SK-N-SH (cell line): Measurements from ENCODE around the gene SEC14L6. TPM values are rescaled to one million over a fixed set of nuclear protein-coding genes. Genes with fewer than 3 reads are reported as not detected.

ENCODE experiments used
- CTCF ChIA-PET: fragments of 300-600, 350-600 bp; formaldehyde crosslinking; extraction: SDS; loops from one replicate; lab custom pipeline; 2021; lab: Yijun Ruan, JAX
- POLR2A ChIA-PET: fragments of 350-600 bp; sonication (Branson Sonifier 250); formaldehyde crosslinking; extraction: SDS; loops from one replicate; lab custom pipeline; 2020; ENCODE audit warnings: antibody characterized with exemption, inconsistent platforms; lab: Yijun Ruan, JAX
- DNase-seq: peaks from one replicate; pipeline ENCODE4 v3.0.0; 2012
- H2AFZ ChIP-seq: fragments of 200-600 bp; sonication (generic); 2 replicates; pipeline ENCODE4 v1.8.1; 2016; ENCODE audit warnings: antibody characterized with exemption, mild to moderate bottlenecking, low read depth
- H3F3A ChIP-seq: fragments of 200-600 bp; sonication (generic); replicated peaks from 2 replicates; pipeline ENCODE3; 2016; ENCODE audit warnings: antibody characterized with exemption, mild to moderate bottlenecking; ENCODE audit not compliant: insufficient read depth
- H3K27ac ChIP-seq, 2 experiments: fragments of 200-500 bp in 1 of 2; fragments of 200-600 bp in 1 of 2; sonication (Bioruptor generic) in 1 of 2; sonication (generic), shearing (Covaris generic) in 1 of 2; 2 replicates each; pipeline versions ENCODE4 v1.5.1 to v1.6.1; 2014 to 2016; ENCODE audit warnings: low read depth in 2 of 2, inconsistent platforms in 1 of 2, low read length in 1 of 2, mild to moderate bottlenecking in 1 of 2, mixed read lengths in 1 of 2
- H3K27me3 ChIP-seq: fragments of 200-600 bp; sonication (generic), shearing (Covaris generic); 2 replicates; pipeline ENCODE4 v1.6.1; 2016; ENCODE audit warnings: mixed run types; ENCODE audit not compliant: insufficient read depth
- H3K36me3 ChIP-seq, 2 experiments: fragments of 200-500 bp in 1 of 2; fragments of 200-600 bp in 1 of 2; sonication (Bioruptor generic) in 1 of 2; sonication (generic) in 1 of 2; replicated peaks in 1 of 2; 2 replicates each; pipeline versions ENCODE3 to v1.5.1; 2014 to 2016; ENCODE audit warnings: low read length in 1 of 2, mild to moderate bottlenecking in 1 of 2; ENCODE audit not compliant: insufficient read depth in 2 of 2, control insufficient read depth in 1 of 2
- H3K4me1 ChIP-seq, 2 experiments: fragments of 200-500 bp in 1 of 2; fragments of 200-600 bp in 1 of 2; sonication (Bioruptor generic) in 1 of 2; sonication (generic), shearing (Covaris generic) in 1 of 2; 2 replicates each; pipeline versions ENCODE4 v1.5.1 to v1.6.1; 2014 to 2016; ENCODE audit warnings: low read depth in 1 of 2, low read length in 1 of 2, mixed run types in 1 of 2; ENCODE audit not compliant: insufficient read depth in 2 of 2, control insufficient read depth in 1 of 2
- H3K4me2 ChIP-seq: fragments of 200-600 bp; sonication (generic), shearing (Covaris generic); 2 replicates; pipeline ENCODE4 v1.6.1; 2017; ENCODE audit warnings: mixed run types
- H3K4me3 ChIP-seq, 2 experiments: fragments of 200-500 bp in 1 of 2; fragments of 200-600 bp in 1 of 2; sonication (Bioruptor generic) in 1 of 2; sonication (generic), shearing (Covaris generic) in 1 of 2; 2 replicates each; pipeline versions ENCODE4 v1.5.1 to v1.8.1; 2014 to 2016; ENCODE audit warnings: low read depth in 2 of 2, inconsistent platforms in 1 of 2, low read length in 1 of 2, mild to moderate bottlenecking in 1 of 2, mixed read lengths in 1 of 2, moderate library complexity in 1 of 2
- H3K79me2 ChIP-seq: fragments of 200-600 bp; sonication (generic); 2 replicates; pipeline ENCODE4 v1.8.1; 2017; ENCODE audit warnings: mild to moderate bottlenecking; ENCODE audit not compliant: insufficient read depth
- H3K9ac ChIP-seq: fragments of 200-600 bp; sonication (generic); 2 replicates; pipeline ENCODE4 v1.6.1; 2017; ENCODE audit warnings: mixed run types
- H3K9me2 ChIP-seq: fragments of 200-600 bp; sonication (generic); 2 replicates; pipeline ENCODE4 v1.6.1; 2017; ENCODE audit warnings: mixed run types
- H3K9me3 ChIP-seq: fragments of 200-600 bp; sonication (generic); 2 replicates; pipeline ENCODE4 v1.6.1; 2017; ENCODE audit warnings: mixed run types, mild to moderate bottlenecking, moderate library complexity
- H4K20me1 ChIP-seq: fragments of 200-600 bp; sonication (generic); 2 replicates; pipeline ENCODE4 v1.6.1; 2017; ENCODE audit warnings: mild to moderate bottlenecking, mixed run types; ENCODE audit not compliant: insufficient read depth
- CHD2 ChIP-seq: fragments of 150-350 bp; IDR thresholded peaks from 2 replicates; pipeline ENCODE4 v1.6.1; 2018; ENCODE audit warnings: low read length; ENCODE audit not compliant: partially characterized antibody
- WGBS: methylation state at CpG from one replicate; pipeline ENCODE4 v1.1.6; 2017; ENCODE audit warnings: low lambda C conversion rate; 5-methylcytosine and 5-hydroxymethylcytosine counted together
- polyA plus RNA-seq, 3 experiments: library from polyadenylated mRNA; depleted of rRNA; stranded (reverse); fragments of >200 nt; gene quantifications; 2 replicates each; pipeline ENCODE4 v1.2.3, GENCODE V29; 2012

SEC14L6 gene
- polyA plus RNA-seq, 1 of the 3 experiments (the other 2 are of a cell fraction), result not detected

DNA sequence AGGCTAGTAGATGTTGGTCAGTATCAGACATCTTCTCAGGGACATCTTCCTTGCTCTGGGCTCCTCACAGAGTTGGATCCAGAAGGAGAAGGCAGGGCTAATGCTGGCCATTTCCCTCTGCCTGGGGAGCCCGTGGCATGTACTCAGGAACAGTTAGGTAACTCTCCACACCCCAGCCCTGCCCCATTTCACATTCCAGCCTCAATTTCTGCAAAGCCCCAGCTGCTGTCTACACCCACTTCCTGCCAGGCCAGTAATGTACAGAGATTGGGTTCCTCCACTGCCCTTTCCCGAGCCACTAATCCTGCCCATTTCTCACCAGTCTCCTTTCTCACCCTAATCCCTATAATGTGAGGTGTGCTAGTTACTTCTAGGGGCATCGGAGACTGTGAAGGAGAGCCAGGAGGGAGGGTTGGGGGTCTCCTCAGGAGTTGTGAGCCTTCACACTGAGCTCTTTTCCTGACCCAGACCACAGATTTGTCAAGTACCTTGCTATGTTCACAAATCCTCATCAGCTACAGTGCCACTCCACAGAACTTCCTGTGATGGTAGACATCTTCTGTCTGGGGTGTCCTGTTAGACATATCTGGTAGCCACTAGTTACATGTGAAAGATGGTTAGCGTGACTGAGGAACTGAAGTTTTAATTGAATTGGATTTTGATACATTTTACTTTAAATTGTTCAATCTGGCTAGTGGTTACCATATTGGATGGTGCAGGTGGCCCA, 73.4 kb downstream of the SEC14L6 start:
- ChIA-PET POLR2A (no interaction called here), CTCF (interaction anchor here (1.2 to 5.4 kb wide), 2 partner anchors 12 to 185 kb away, joined by 3 to 28 read pairs; no protein-coding TSS in a partner anchor)
- Histone ChIP-seq H3K9me2 (no peaks in the 10 kb centered on the region), H3K27me3 (peaks cover 40% of the 10 kb centered on the region; the same call in 1 of the 2 replicates), H2AFZ (no peak overlapping the region), H3F3A (no peaks in the 10 kb centered on the region), H3K27ac (no peak overlapping the region), H3K79me2 (no peaks in the 10 kb centered on the region), H3K9ac (no peak overlapping the region), H3K9me3 (no peaks in the 10 kb centered on the region), H3K36me3 (no peaks in the 10 kb centered on the region), H3K4me2 (no peak overlapping the region), H3K4me1 (no peaks in the 10 kb centered on the region), H3K4me3 (no peak overlapping the region), H4K20me1 (no peaks in the 10 kb centered on the region)
- no peak for TF ChIP-seq CHD2
- 31% methylated on average over 3 of the region's 4 CpGs for WGBS
- DNase-seq, result no peak

Other genes starting within 250 kb of the SEC14L6 start
- 15.3 and 16.5 TPM in 2 replicates for gene TBC1D10A, start 219.8 kb downstream of the SEC14L6 start, polyA plus RNA-seq (2012; rRNA removed)
- 37.5 and 75.2 TPM in 2 replicates for gene SF3A1, start 189.8 kb downstream of the SEC14L6 start, polyA plus RNA-seq (2012; rRNA removed)
- gene CCDC157, start 189.7 kb downstream of the SEC14L6 start, polyA plus RNA-seq (2012; rRNA removed), result 5.8 and 7.9 TPM in 2 replicates
- 28.6 and 37.2 TPM in 2 replicates for gene RNF215, start 159.3 kb downstream of the SEC14L6 start, polyA plus RNA-seq (2012; rRNA removed)
- 14.0 and 16.1 TPM in 2 replicates for gene SEC14L2, start 149.7 kb downstream of the SEC14L6 start, polyA plus RNA-seq (2012; rRNA removed)
- 11.9 and 18.9 TPM in 2 replicates for gene MTFP1, start 121.0 kb downstream of the SEC14L6 start, polyA plus RNA-seq (2012; rRNA removed)
- gene SEC14L3, start 74.7 kb downstream of the SEC14L6 start, polyA plus RNA-seq (2012; rRNA removed), result not detected in 2 replicates
- not detected in 2 replicates for gene SEC14L4, start 41.0 kb downstream of the SEC14L6 start, polyA plus RNA-seq (2012; rRNA removed)
- 0.08 TPM in 1 of 2 replicates, not detected in the other for gene GAL3ST1, start 27.9 kb upstream of the SEC14L6 start, polyA plus RNA-seq (2012; rRNA removed)
- gene PES1, start 45.2 kb upstream of the SEC14L6 start, polyA plus RNA-seq (2012; rRNA removed), result 109 and 119 TPM in 2 replicates
- gene TCN2, start 60.4 kb upstream of the SEC14L6 start, polyA plus RNA-seq (2012; rRNA removed), result 4.1 and 4.5 TPM in 2 replicates
- 2.8 and 2.9 TPM in 2 replicates for gene SLC35E4, start 89.0 kb upstream of the SEC14L6 start, polyA plus RNA-seq (2012; rRNA removed)
- 11.7 and 13.9 TPM in 2 replicates for gene DUSP18, start 121.1 kb upstream of the SEC14L6 start, polyA plus RNA-seq (2012; rRNA removed)
- gene OSBP2, start 148.1 kb upstream of the SEC14L6 start, polyA plus RNA-seq (2012; rRNA removed), result 2.6 and 3.1 TPM in 2 replicates